H9 (cell line): ENCODE data around the gene SRRM2. TPM values are rescaled to one million over a fixed set of nuclear protein-coding genes. Genes with fewer than 3 reads are reported as not detected.

ENCODE experiments used
- DNase-seq: peaks from one replicate; pipeline ENCODE4 v3.0.0-alpha.2; 2017
- H2AFZ ChIP-seq: one replicate; pipeline ENCODE4 v1.6.1; 2013; ENCODE audit warnings: mild to moderate bottlenecking, low read length, control low read depth, moderate library complexity
- H2AK5ac ChIP-seq: 2 replicates; pipeline ENCODE4 v1.6.1; 2013; ENCODE audit warnings: low read length, control low read depth, mixed read lengths; ENCODE audit not compliant: insufficient read length
- H2BK120ac ChIP-seq: one replicate; pipeline ENCODE4 v1.6.1; 2013; ENCODE audit warnings: low read depth, mild to moderate bottlenecking, low read length, control low read depth, inconsistent platforms; ENCODE audit not compliant: poor library complexity, severe bottlenecking
- H2BK12ac ChIP-seq: 2 replicates; pipeline ENCODE4 v1.6.1; 2013; ENCODE audit warnings: low read length, control low read depth, mixed read lengths, low read depth; ENCODE audit not compliant: insufficient read length
- H2BK15ac ChIP-seq: 2 replicates; pipeline ENCODE4 v1.6.1; 2013; ENCODE audit warnings: low read depth, low read length, control low read depth
- H2BK20ac ChIP-seq: one replicate; pipeline ENCODE4 v1.6.1; 2013; ENCODE audit warnings: low read depth, mild to moderate bottlenecking, low read length, control low read depth, inconsistent platforms; ENCODE audit not compliant: poor library complexity, severe bottlenecking
- H2BK5ac ChIP-seq: 2 replicates; pipeline ENCODE4 v1.6.1; 2013; ENCODE audit warnings: low read length, control low read depth, mixed read lengths; ENCODE audit not compliant: insufficient read length
- H3K14ac ChIP-seq: 2 replicates; pipeline ENCODE4 v1.6.1; 2013; ENCODE audit warnings: low read length, control low read depth; ENCODE audit not compliant: insufficient read depth
- H3K18ac ChIP-seq: 2 replicates; pipeline ENCODE4 v1.6.1; 2013; ENCODE audit warnings: low read depth, mild to moderate bottlenecking, mixed read lengths, low read length, control low read depth; ENCODE audit not compliant: insufficient read length
- H3K23ac ChIP-seq: 2 replicates; pipeline ENCODE4 v1.6.1; 2013; ENCODE audit warnings: low read length, control low read depth, mixed read lengths, low read depth; ENCODE audit not compliant: insufficient read length
- H3K23me2 ChIP-seq: 2 replicates; pipeline ENCODE4 v1.6.1; 2013; ENCODE audit warnings: low read depth, mild to moderate bottlenecking, mixed read lengths, low read length, control low read depth; ENCODE audit not compliant: insufficient read length, poor library complexity, severe bottlenecking
- H3K27ac ChIP-seq: 2 replicates; pipeline ENCODE4 v1.5.1; 2013; ENCODE audit warnings: low read length, control low read depth, mixed read lengths, low read depth; ENCODE audit not compliant: insufficient read length
- H3K27me3 ChIP-seq: 2 replicates; pipeline ENCODE4 v1.6.1; 2013; ENCODE audit warnings: low read length, control low read depth, inconsistent platforms; ENCODE audit not compliant: insufficient read depth
- H3K4ac ChIP-seq: 2 replicates; pipeline ENCODE4 v1.6.1; 2013; ENCODE audit warnings: low read depth, mild to moderate bottlenecking, control low read depth, inconsistent platforms, low read length, moderate library complexity
- H3K4me1 ChIP-seq: 2 replicates; pipeline ENCODE4 v1.6.1; 2013; ENCODE audit warnings: low read length, control low read depth, inconsistent platforms; ENCODE audit not compliant: insufficient read depth
- H3K4me2 ChIP-seq: 2 replicates; pipeline ENCODE4 v1.6.1; 2013; ENCODE audit warnings: low read length, control low read depth, mixed read lengths; ENCODE audit not compliant: insufficient read length, insufficient read depth
- H3K56ac ChIP-seq: 2 replicates; pipeline ENCODE4 v1.6.1; 2013; ENCODE audit warnings: low read depth, mild to moderate bottlenecking, mixed read lengths, low read length, control low read depth; ENCODE audit not compliant: insufficient read length
- H3K79me1 ChIP-seq: 2 replicates; pipeline ENCODE4 v1.6.1; 2013; ENCODE audit warnings: low read depth, mild to moderate bottlenecking, moderate library complexity, low read length, control low read depth, inconsistent platforms; ENCODE audit not compliant: insufficient read depth, poor library complexity, severe bottlenecking
- H3K79me2 ChIP-seq: 2 replicates; pipeline ENCODE4 v1.6.1; 2013; ENCODE audit warnings: low read length, control low read depth, inconsistent platforms; ENCODE audit not compliant: insufficient read depth
- H3K9ac ChIP-seq: 2 replicates; pipeline ENCODE4 v1.6.1; 2013; ENCODE audit warnings: low read length, control low read depth, mixed read lengths; ENCODE audit not compliant: insufficient read length; ENCODE audit errors: extremely low read depth
- H3K9me3 ChIP-seq: one replicate; pipeline ENCODE4 v1.6.1; 2013; ENCODE audit warnings: low read depth, low read length, inconsistent platforms; ENCODE audit not compliant: control insufficient read depth
- H3T11ph ChIP-seq: one replicate; pipeline ENCODE4 v1.6.1; 2013; ENCODE audit warnings: mild to moderate bottlenecking, low read length, control low read depth, inconsistent platforms
- H4K20me1 ChIP-seq: one replicate; pipeline ENCODE4 v1.6.1; 2013; ENCODE audit not compliant: control insufficient read depth, insufficient read length, insufficient read depth
- H4K5ac ChIP-seq: 2 replicates; pipeline ENCODE4 v1.6.1; 2013; ENCODE audit warnings: low read depth, mild to moderate bottlenecking, mixed read lengths, low read length, control low read depth; ENCODE audit not compliant: insufficient read length
- H4K8ac ChIP-seq: replicated peaks from 2 replicates; pipeline ENCODE4 v1.6.1; 2013; ENCODE audit warnings: low read length, control low read depth, mixed read lengths, low read depth; ENCODE audit not compliant: insufficient read length
- H4K91ac ChIP-seq: 2 replicates; pipeline ENCODE4 v1.6.1; 2013; ENCODE audit warnings: low read depth, mild to moderate bottlenecking, moderate library complexity, mixed read lengths, low read length, control low read depth; ENCODE audit not compliant: insufficient read length
- H3K27ac Mint-ChIP-seq, 3 experiments: 2 replicates in 2 of 3; 3 replicates in 1 of 3; pipeline ENCODE4 v1.8.0; 2020 to 2021; ENCODE audit warnings: mixed read lengths in 3 of 3, mild to moderate bottlenecking in 1 of 3, moderate library complexity in 1 of 3
- H3K27me3 Mint-ChIP-seq: 2 replicates; pipeline ENCODE4 v1.8.0; 2021; ENCODE audit warnings: low read depth, mild to moderate bottlenecking, moderate library complexity, mixed read lengths
- H3K36me3 Mint-ChIP-seq, 3 experiments: 2 replicates in 2 of 3; 3 replicates in 1 of 3; pipeline ENCODE4 v1.8.0; 2020 to 2021; ENCODE audit warnings: low read depth in 3 of 3, mixed read lengths in 3 of 3; ENCODE audit not compliant: insufficient read depth in 1 of 3
- H3K4me1 Mint-ChIP-seq, 2 experiments: 2 replicates each; pipeline ENCODE4 v1.8.0; 2020; ENCODE audit warnings: mixed read lengths in 2 of 2
- H3K4me3 Mint-ChIP-seq, 2 experiments: 2 replicates in 1 of 2; 3 replicates in 1 of 2; pipeline ENCODE4 v1.8.0; 2020 to 2021; ENCODE audit warnings: mild to moderate bottlenecking in 2 of 2, mixed read lengths in 2 of 2, moderate library complexity in 1 of 2
- H3K9me3 Mint-ChIP-seq, 2 experiments: 2 replicates in 1 of 2; 3 replicates in 1 of 2; pipeline ENCODE4 v1.8.0; 2020; ENCODE audit warnings: mild to moderate bottlenecking in 2 of 2, mixed read lengths in 2 of 2, moderate library complexity in 1 of 2
- CTCF ChIP-seq: fragments of 200-600 bp; sonication (generic); conservative IDR thresholded peaks from 3 replicates; pipeline ENCODE4 v1.8.0; 2021; ENCODE audit warnings: antibody characterized with exemption, mild to moderate bottlenecking
- WGBS: extraction: QIAGEN DNeasy Blood & Tissue Kit; methylation state at CpG from one replicate; pipeline ENCODE4 v1.1.7; 2013; ENCODE audit warnings: missing lambda C conversion rate, low lambda C conversion rate, mixed read lengths; ENCODE audit not compliant: insufficient read length; ENCODE audit errors: extremely low coverage; 5-methylcytosine and 5-hydroxymethylcytosine counted together
- total RNA-seq: library from RNA; stranded (reverse); gene quantifications from 2 replicates; pipeline ENCODE4 v1.2.1, GENCODE V29; 2021

Gene SRRM2
- total RNA-seq, 1 experiment from 2014 or later = 694 TPM

- Histone ChIP-seq H4K20me1 (no peaks in the 10 kb centered on the region), H2BK20ac (no peak overlapping the region), H2BK120ac (no peak overlapping the region), H3T11ph (no peak overlapping the region), H3K79me1 (no peaks in the 10 kb centered on the region), H2BK12ac (no peak overlapping the region), H3K27ac (no peak overlapping the region), H3K79me2 (peaks cover 7% of the 10 kb centered on the region), H4K5ac (no peak overlapping the region), H2BK15ac (no peak overlapping the region), H3K56ac (no peak overlapping the region), H3K4me2 (no peak overlapping the region), H3K4ac (no peak overlapping the region), H2AK5ac (no peak overlapping the region), H4K8ac (no peak overlapping the region), H3K9me3 (no peaks in the 10 kb centered on the region), H3K23me2 (peaks cover 8% of the 10 kb centered on the region), H3K23ac (no peak overlapping the region), H3K9ac (no peak overlapping the region), H3K18ac (no peak overlapping the region), H2AFZ (no peak overlapping the region), H4K91ac (no peak overlapping the region), H3K14ac (no peak overlapping the region), H3K27me3 (no peaks in the 10 kb centered on the region), H3K4me1 (no peaks in the 10 kb centered on the region; the same call in 1 of the 2 replicates), H2BK5ac (no peak overlapping the region)
- Mint-ChIP-seq H3K9me3 (peaks cover 0 to 3% of the 10 kb centered on the region in 2 experiments; a peak in 1 of 5 replicates), H3K27ac (no peak overlapping the region; a peak in 1 of 7 replicates), H3K4me1 (peaks cover 14 to 17% of the 10 kb centered on the region in 2 experiments), H3K4me3 (no peak overlapping the region), H3K27me3 (peaks cover 2% of the 10 kb centered on the region; the same call in 1 of the 2 replicates), H3K36me3 (peaks cover 16 to 20% (median 20%) of the 10 kb centered on the region in 3 experiments)
- no peak for DNase-seq
- no CpG with 5 or more reads among the region's 7 CpGs for WGBS
- TF ChIP-seq CTCF = no peak
Observed at GRCh38 chr16:2748757-2749455, 3.5 kb upstream of the SRRM2 start.
